ENCODE results near the gene KIAA0586.

GRCh38 chr14:58575956-58576355 lies 148.4 kb downstream of the KIAA0586 start:
- no peak for TF ChIP-seq RCOR1 (IDR thresholded peaks at IDR 0.05; ENCODE audit: insufficient replicate concordance, low read length)
- TF ChIP-seq, protein P1, sequence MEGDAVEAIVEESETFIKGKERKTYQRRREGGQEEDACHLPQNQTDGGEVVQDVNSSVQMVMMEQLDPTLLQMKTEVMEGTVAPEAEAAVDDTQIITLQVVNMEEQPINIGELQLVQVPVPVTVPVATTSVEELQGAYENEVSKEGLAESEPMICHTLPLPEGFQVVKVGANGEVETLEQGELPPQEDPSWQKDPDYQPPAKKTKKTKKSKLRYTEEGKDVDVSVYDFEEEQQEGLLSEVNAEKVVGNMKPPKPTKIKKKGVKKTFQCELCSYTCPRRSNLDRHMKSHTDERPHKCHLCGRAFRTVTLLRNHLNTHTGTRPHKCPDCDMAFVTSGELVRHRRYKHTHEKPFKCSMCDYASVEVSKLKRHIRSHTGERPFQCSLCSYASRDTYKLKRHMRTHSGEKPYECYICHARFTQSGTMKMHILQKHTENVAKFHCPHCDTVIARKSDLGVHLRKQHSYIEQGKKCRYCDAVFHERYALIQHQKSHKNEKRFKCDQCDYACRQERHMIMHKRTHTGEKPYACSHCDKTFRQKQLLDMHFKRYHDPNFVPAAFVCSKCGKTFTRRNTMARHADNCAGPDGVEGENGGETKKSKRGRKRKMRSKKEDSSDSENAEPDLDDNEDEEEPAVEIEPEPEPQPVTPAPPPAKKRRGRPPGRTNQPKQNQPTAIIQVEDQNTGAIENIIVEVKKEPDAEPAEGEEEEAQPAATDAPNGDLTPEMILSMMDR (conservative IDR thresholded peaks at IDR 0.05; ENCODE audit: low read depth, low read length), result no peak
- TF ChIP-seq RAD21 (IDR thresholded peaks at IDR 0.05; ENCODE audit: low read length), result no peak
- no peak for TF ChIP-seq MXI1 (IDR thresholded peaks at IDR 0.05; ENCODE audit: borderline replicate concordance, low read depth, low read length)
- TF ChIP-seq POLR2A (IDR thresholded peaks at IDR 0.05; ENCODE audit: low read depth, low read length), result no peak
- TF ChIP-seq CHD1 (IDR thresholded peaks at IDR 0.05; ENCODE audit: low read depth, low read length), result no peak
- TF ChIP-seq, protein P2, sequence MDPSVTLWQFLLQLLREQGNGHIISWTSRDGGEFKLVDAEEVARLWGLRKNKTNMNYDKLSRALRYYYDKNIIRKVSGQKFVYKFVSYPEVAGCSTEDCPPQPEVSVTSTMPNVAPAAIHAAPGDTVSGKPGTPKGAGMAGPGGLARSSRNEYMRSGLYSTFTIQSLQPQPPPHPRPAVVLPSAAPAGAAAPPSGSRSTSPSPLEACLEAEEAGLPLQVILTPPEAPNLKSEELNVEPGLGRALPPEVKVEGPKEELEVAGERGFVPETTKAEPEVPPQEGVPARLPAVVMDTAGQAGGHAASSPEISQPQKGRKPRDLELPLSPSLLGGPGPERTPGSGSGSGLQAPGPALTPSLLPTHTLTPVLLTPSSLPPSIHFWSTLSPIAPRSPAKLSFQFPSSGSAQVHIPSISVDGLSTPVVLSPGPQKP (IDR thresholded peaks at IDR 0.05; ENCODE audit: borderline replicate concordance, low read depth, low read length), result no peak
- no peak for TF ChIP-seq SMC3 (IDR thresholded peaks at IDR 0.05; ENCODE audit: low read depth, low read length)
- no peak for TF ChIP-seq BHLHE40 (IDR thresholded peaks at IDR 0.05; ENCODE audit: low read depth, low read length)
- TF ChIP-seq NFE2L2 (IDR thresholded peaks at IDR 0.05; ENCODE audit: low read depth, low read length), result no peak
- no peak for TF ChIP-seq USF2 (IDR thresholded peaks at IDR 0.05; ENCODE audit: low read depth, low read length)
- TF ChIP-seq MAZ (IDR thresholded peaks at IDR 0.05; ENCODE audit: borderline replicate concordance, low read depth, low read length), result no peak
- no peak for TF ChIP-seq MAFK (IDR thresholded peaks at IDR 0.05; ENCODE audit: low read depth, low read length)

All from IMR-90 (cell line).